Osteoblast (primary cell): ENCODE measurements around the gene KRTAP5-3. TPM values are rescaled to one million over a fixed set of nuclear protein-coding genes. Genes with fewer than 3 reads are reported as not detected.
"Not testable (repeated sequence)": the region's sequence is repeated elsewhere in the genome, so short reads cannot be mapped to it uniquely, and the experiment has no call there.

Experiments
- DNase-seq: peaks from one replicate; pipeline ENCODE4 v3.0.0; 2011; ENCODE audit warnings: low spot score, mixed read lengths; ENCODE audit not compliant: insufficient read length; ENCODE audit errors: missing footprints
- H2AFZ ChIP-seq: 2 replicates; pipeline ENCODE4 v1.6.0; 2011; ENCODE audit warnings: mild to moderate bottlenecking, low read length
- H3K27ac ChIP-seq: 2 replicates; pipeline ENCODE4 v1.5.1; 2011; ENCODE audit warnings: mild to moderate bottlenecking, low read depth, low read length, moderate library complexity
- H3K27me3 ChIP-seq: 2 replicates; pipeline ENCODE4 v1.6.0; 2012; ENCODE audit warnings: mild to moderate bottlenecking, control low read depth, inconsistent platforms, low read length, moderate library complexity; ENCODE audit not compliant: insufficient read depth
- H3K36me3 ChIP-seq: 2 replicates; pipeline ENCODE4 v1.5.1; 2011; ENCODE audit warnings: mild to moderate bottlenecking, low read length, control low read depth, moderate library complexity; ENCODE audit not compliant: insufficient read depth
- H3K4me1 ChIP-seq: 2 replicates; pipeline ENCODE4 v1.5.1; 2011; ENCODE audit warnings: mild to moderate bottlenecking, low read length, control low read depth, moderate library complexity; ENCODE audit not compliant: insufficient read depth
- H3K4me2 ChIP-seq: 2 replicates; pipeline ENCODE4 v1.6.0; 2011; ENCODE audit warnings: mild to moderate bottlenecking, low read length; ENCODE audit not compliant: insufficient read depth
- H3K4me3 ChIP-seq: fragments of 200-600 bp; sonication (generic); 3 replicates; pipeline ENCODE4 v1.5.1; 2012; ENCODE audit warnings: mild to moderate bottlenecking, low read length, inconsistent platforms; ENCODE audit not compliant: insufficient read depth
- H3K79me2 ChIP-seq: 2 replicates; pipeline ENCODE4 v1.6.0; 2012; ENCODE audit warnings: mild to moderate bottlenecking, low read length, control low read depth, inconsistent platforms; ENCODE audit not compliant: insufficient read depth
- H3K9me3 ChIP-seq: 2 replicates; pipeline ENCODE4 v1.5.1; 2011; ENCODE audit warnings: low read depth, low read length, control low read depth
- H4K20me1 ChIP-seq: 2 replicates; pipeline ENCODE4 v1.6.0; 2012; ENCODE audit warnings: mild to moderate bottlenecking, low read length, control low read depth; ENCODE audit not compliant: insufficient read depth
- total RNA-seq: library from RNA; depleted of rRNA; stranded (reverse); fragments of >200 nt; gene quantifications from 2 replicates; pipeline ENCODE4 v1.2.3, GENCODE V29; 2012
- TF ChIP-seq, protein P1 (sequence below): IDR thresholded peaks from 2 replicates; pipeline ENCODE4 v1.5.1; 2011; ENCODE audit warnings: mild to moderate bottlenecking, low read depth, low read length, moderate library complexity; ENCODE audit errors: extremely low read depth

The KRTAP5-3 gene
- total RNA-seq, 1 donor, result not detected

DNA sequence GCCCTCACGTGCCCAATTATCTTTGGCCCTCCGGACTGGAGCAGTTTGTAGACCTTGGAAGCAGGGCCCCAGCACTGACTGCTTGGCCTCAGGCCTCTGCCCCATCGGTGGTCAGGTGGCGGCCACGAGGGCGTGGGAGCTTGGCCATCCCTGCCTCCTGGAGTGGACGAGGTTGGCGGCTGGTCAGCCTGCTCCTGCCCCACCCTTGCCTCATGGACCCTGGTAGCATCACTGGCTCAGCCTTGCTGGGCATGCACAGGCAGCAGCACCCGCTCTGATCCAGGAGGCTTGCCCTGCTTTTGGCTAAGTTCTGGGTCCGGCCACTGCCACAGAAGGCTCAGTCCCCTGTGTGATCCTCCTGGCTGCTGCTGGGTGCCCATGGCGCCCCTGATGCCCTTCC is 4.1 kb downstream of the KRTAP5-3 start:
- no peak for DNase-seq
- no peaks in the 10 kb centered on the region for H3K36me3 ChIP-seq
- TF ChIP-seq, protein P1, sequence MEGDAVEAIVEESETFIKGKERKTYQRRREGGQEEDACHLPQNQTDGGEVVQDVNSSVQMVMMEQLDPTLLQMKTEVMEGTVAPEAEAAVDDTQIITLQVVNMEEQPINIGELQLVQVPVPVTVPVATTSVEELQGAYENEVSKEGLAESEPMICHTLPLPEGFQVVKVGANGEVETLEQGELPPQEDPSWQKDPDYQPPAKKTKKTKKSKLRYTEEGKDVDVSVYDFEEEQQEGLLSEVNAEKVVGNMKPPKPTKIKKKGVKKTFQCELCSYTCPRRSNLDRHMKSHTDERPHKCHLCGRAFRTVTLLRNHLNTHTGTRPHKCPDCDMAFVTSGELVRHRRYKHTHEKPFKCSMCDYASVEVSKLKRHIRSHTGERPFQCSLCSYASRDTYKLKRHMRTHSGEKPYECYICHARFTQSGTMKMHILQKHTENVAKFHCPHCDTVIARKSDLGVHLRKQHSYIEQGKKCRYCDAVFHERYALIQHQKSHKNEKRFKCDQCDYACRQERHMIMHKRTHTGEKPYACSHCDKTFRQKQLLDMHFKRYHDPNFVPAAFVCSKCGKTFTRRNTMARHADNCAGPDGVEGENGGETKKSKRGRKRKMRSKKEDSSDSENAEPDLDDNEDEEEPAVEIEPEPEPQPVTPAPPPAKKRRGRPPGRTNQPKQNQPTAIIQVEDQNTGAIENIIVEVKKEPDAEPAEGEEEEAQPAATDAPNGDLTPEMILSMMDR, result no peak
- no peak overlapping the region for H3K27ac ChIP-seq
- no peaks in the 10 kb centered on the region for H3K4me1 ChIP-seq
- no peak overlapping the region for H2AFZ ChIP-seq
- H3K4me2 ChIP-seq, result no peak overlapping the region
- no peak overlapping the region for H3K4me3 ChIP-seq
- H3K27me3 ChIP-seq, result peaks cover 29% of the 10 kb centered on the region
- no peaks in the 10 kb centered on the region for H3K9me3 ChIP-seq
- no peaks in the 10 kb centered on the region for H3K79me2 ChIP-seq
- no peaks in the 10 kb centered on the region for H4K20me1 ChIP-seq

DNA sequence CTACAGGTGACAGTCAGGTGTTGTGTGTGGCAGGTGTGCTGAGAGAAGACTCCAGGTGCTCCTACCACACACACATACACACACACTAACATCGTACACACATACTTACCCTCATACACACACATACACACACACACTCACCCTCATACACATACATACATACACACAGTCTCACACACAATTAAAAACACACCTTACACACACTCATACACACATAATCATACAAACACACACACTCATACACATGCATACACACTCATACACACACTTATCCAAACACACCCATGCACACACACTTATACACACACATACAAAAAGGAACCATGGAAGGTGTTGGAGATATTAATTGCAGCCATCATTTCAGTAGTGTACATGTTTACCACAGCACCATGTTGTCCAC is 4.6 kb downstream of the KRTAP5-3 start:
- DNase-seq, result no peak
- TF ChIP-seq, protein P1, result no peak
- H3K9me3 ChIP-seq, result no peaks in the 10 kb centered on the region
- no peaks in the 10 kb centered on the region for H3K79me2 ChIP-seq
- no peak overlapping the region for H3K4me3 ChIP-seq
- H3K36me3 ChIP-seq, result no peaks in the 10 kb centered on the region
- H4K20me1 ChIP-seq, result no peaks in the 10 kb centered on the region
- no peak overlapping the region for H3K27ac ChIP-seq
- no peak overlapping the region for H3K4me2 ChIP-seq
- peaks cover 29% of the 10 kb centered on the region for H3K27me3 ChIP-seq
- no peak overlapping the region for H2AFZ ChIP-seq
- H3K4me1 ChIP-seq, result no peaks in the 10 kb centered on the region

DNA sequence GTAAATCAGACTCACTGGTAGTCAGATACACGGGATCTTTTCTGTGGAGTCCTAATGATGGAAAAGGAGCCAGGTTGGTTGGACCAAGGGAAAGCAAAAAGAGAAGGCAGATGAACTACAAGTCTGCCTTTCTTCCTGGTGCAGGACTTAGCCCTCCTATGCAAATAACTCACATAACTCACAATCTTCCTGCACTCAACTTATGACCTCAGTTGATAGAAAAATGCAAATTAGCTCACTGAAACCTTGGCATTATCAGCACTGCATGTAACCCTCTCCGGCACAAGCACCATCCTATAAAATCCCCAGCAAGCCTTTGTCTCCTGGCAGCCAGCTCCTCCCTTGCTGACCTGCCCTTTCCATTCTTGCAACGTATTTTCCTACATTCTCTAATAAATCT is 6.6 kb downstream of the KRTAP5-3 start:
- not testable (repeated sequence) for H2AFZ ChIP-seq, H3K27ac ChIP-seq, H3K4me3 ChIP-seq, H4K20me1 ChIP-seq, DNase-seq, H3K4me2 ChIP-seq, H3K9me3 ChIP-seq, H3K36me3 ChIP-seq, H3K79me2 ChIP-seq, H3K4me1 ChIP-seq
- H3K27me3 ChIP-seq, result peaks cover 31% of the 10 kb centered on the region

DNA sequence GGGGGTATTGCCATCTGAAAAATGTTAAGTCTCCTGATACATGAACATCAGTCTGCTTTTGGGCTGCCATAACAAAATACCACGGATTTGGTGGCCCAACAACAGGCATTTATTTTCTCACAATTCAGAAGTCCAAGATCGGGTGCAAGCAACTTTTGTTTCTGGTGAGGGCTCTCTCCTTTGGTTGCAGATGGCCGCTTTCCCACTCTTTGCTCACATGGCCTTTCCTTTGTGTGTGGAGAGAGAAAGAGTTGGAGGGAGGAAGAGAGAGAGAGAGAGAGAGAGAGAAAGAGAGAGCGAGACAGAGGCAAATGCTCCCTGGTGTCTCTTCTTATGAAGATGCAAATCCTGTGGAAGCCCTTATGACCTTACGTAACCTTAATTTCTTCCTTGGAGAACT is 7.6 kb downstream of the KRTAP5-3 start:
- Histone ChIP-seq H3K4me1 (no peaks in the 10 kb centered on the region), H3K36me3 (no peaks in the 10 kb centered on the region), H3K4me2 (no peak overlapping the region), H4K20me1 (no peaks in the 10 kb centered on the region), H3K9me3 (no peaks in the 10 kb centered on the region), H3K4me3 (no peak overlapping the region), H2AFZ (no peak overlapping the region), H3K27ac (no peak overlapping the region), H3K27me3 (peaks cover 33% of the 10 kb centered on the region), H3K79me2 (no peaks in the 10 kb centered on the region)
- DNase-seq, result no peak
- TF ChIP-seq, protein P1, result no peak
